SU-DHL-6 (cell line): ENCODE data around the gene DOCK1.

Source experiments
- H2AFZ ChIP-seq: fragments of 200-600 bp; sonication (generic); 2 replicates; pipeline ENCODE4 v1.6.1; 2014; ENCODE audit warnings: low read depth, mild to moderate bottlenecking, moderate library complexity, mixed read lengths, antibody characterized with exemption, low read length; ENCODE audit not compliant: severe bottlenecking
- H3F3A ChIP-seq: fragments of 200-600 bp; shearing (Covaris generic); 2 replicates; pipeline ENCODE4 v1.6.0; 2016; ENCODE audit warnings: antibody characterized with exemption, mild to moderate bottlenecking; ENCODE audit not compliant: insufficient read depth
- H3K27ac ChIP-seq: fragments of 200-600 bp; sonication (generic); 2 replicates; pipeline ENCODE4 v1.5.1; 2016; ENCODE audit warnings: low read depth, mild to moderate bottlenecking, low read length, moderate library complexity, mixed read lengths
- H3K27me3 ChIP-seq: fragments of 200-600 bp; sonication (generic), shearing (Covaris generic); 2 replicates; pipeline ENCODE4 v1.6.0; 2014; ENCODE audit warnings: mild to moderate bottlenecking, low read length
- H3K36me3 ChIP-seq: fragments of 200-600 bp; sonication (generic); 2 replicates; pipeline ENCODE4 v1.6.1; 2014; ENCODE audit warnings: mild to moderate bottlenecking, low read length, mixed read lengths
- H3K4me2 ChIP-seq: fragments of 300-600, 200-600 bp; shearing (Covaris generic), sonication (generic); 2 replicates; pipeline ENCODE4 v1.6.0; 2014; ENCODE audit warnings: low read length, low read depth, mild to moderate bottlenecking; ENCODE audit not compliant: poor library complexity, severe bottlenecking
- H3K4me3 ChIP-seq: fragments of 200-600 bp; sonication (generic); 2 replicates; pipeline ENCODE4 v1.5.1; 2014; ENCODE audit warnings: antibody characterized with exemption, low read length, mild to moderate bottlenecking, mixed read lengths; ENCODE audit not compliant: insufficient read depth, poor library complexity, severe bottlenecking
- H3K79me2 ChIP-seq: fragments of 200-600 bp; sonication (generic); 2 replicates; pipeline ENCODE4 v1.6.1; 2014; ENCODE audit warnings: mild to moderate bottlenecking, low read length, moderate library complexity; ENCODE audit not compliant: insufficient read depth
- H3K9ac ChIP-seq: fragments of 200-600 bp; sonication (generic); 2 replicates; pipeline ENCODE4 v1.7.0; 2014; ENCODE audit warnings: mild to moderate bottlenecking, low read length
- H3K9me2 ChIP-seq: fragments of 200-600 bp; sonication (generic); replicated peaks from 2 replicates; pipeline ENCODE4 v1.6.1; 2014; ENCODE audit warnings: low read length; ENCODE audit not compliant: insufficient read depth
- H3K9me3 ChIP-seq: fragments of 200-600 bp; sonication (generic); 2 replicates; pipeline ENCODE4 v1.6.1; 2014; ENCODE audit warnings: low read length, mixed read lengths; ENCODE audit not compliant: insufficient read depth
- H4K20me1 ChIP-seq: fragments of 200-600 bp; sonication (generic); 2 replicates; pipeline ENCODE4 v1.6.1; 2014; ENCODE audit warnings: low read depth, mild to moderate bottlenecking, antibody characterized with exemption, low read length, moderate library complexity, mixed read lengths
- EZH2phosphoT487 ChIP-seq: fragments of 200-600 bp; sonication (generic), shearing (Covaris generic); conservative IDR thresholded peaks from 2 replicates; pipeline ENCODE4 v1.6.1; 2018; ENCODE audit warnings: mild to moderate bottlenecking, antibody characterized with exemption, low read length, moderate library complexity, mixed read lengths
- TF ChIP-seq, protein P1 (sequence below): fragments of 200-600 bp; sonication (generic); IDR thresholded peaks from one replicate; pipeline ENCODE4 v1.5.1; 2017; ENCODE audit warnings: antibody characterized with exemption, mild to moderate bottlenecking, low read length, moderate library complexity; ENCODE audit not compliant: insufficient read depth, poor library complexity, severe bottlenecking

The DOCK1 gene

GRCh38 chr10:127418536-127419168 lies 513.4 kb downstream of the DOCK1 start:
- H3K79me2 ChIP-seq: no peaks in the 10 kb centered on the region
- no peak overlapping the region for H3K9ac ChIP-seq
- H2AFZ ChIP-seq: no peak overlapping the region
- H3K4me2 ChIP-seq: no peak overlapping the region
- no peak overlapping the region for H3K27ac ChIP-seq
- no peaks in the 10 kb centered on the region for H3K36me3 ChIP-seq
- no peaks in the 10 kb centered on the region for H3K9me3 ChIP-seq
- no peaks in the 10 kb centered on the region for H3K27me3 ChIP-seq
- no peaks in the 10 kb centered on the region for H4K20me1 ChIP-seq
- no peaks in the 10 kb centered on the region for H3F3A ChIP-seq
- H3K4me3 ChIP-seq: no peak overlapping the region
- H3K9me2 ChIP-seq: no peaks in the 10 kb centered on the region
- TF ChIP-seq, protein P1, sequence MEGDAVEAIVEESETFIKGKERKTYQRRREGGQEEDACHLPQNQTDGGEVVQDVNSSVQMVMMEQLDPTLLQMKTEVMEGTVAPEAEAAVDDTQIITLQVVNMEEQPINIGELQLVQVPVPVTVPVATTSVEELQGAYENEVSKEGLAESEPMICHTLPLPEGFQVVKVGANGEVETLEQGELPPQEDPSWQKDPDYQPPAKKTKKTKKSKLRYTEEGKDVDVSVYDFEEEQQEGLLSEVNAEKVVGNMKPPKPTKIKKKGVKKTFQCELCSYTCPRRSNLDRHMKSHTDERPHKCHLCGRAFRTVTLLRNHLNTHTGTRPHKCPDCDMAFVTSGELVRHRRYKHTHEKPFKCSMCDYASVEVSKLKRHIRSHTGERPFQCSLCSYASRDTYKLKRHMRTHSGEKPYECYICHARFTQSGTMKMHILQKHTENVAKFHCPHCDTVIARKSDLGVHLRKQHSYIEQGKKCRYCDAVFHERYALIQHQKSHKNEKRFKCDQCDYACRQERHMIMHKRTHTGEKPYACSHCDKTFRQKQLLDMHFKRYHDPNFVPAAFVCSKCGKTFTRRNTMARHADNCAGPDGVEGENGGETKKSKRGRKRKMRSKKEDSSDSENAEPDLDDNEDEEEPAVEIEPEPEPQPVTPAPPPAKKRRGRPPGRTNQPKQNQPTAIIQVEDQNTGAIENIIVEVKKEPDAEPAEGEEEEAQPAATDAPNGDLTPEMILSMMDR: no peak
- TF ChIP-seq EZH2phosphoT487: no peak

DNA sequence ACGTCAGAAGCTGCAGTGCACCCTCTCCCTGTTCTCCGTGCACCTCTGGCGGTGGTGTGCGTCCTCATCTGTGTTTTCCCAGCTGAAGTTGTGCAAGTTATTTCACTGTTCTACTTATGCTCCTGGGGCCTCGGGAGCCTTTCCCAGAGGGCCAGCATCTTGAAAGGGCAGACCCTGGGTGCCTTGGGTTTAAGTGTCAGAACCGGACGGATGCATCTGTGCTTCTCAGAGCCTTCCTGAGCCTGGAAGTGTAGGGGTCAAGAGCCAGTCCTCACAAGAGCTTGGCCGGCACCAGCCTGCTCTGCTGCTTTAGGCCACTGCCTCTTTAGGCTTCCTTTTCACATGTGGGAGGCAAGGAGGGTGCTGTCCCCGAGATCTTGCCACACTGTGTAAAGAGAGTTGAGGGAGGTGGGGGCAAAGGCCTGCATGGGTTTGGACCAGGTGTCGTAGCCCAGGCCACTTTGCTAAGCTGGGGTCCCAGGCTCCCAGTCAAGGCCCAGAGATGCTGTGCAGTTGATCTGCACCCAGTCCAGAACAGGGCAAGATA lies 515.0 kb downstream of the DOCK1 start:
- Histone ChIP-seq H3K9me3 (no peaks in the 10 kb centered on the region), H4K20me1 (no peaks in the 10 kb centered on the region), H2AFZ (no peak overlapping the region), H3K27me3 (no peaks in the 10 kb centered on the region), H3K4me2 (no peak overlapping the region), H3K4me3 (no peak overlapping the region), H3K9me2 (no peaks in the 10 kb centered on the region), H3K27ac (no peak overlapping the region), H3F3A (no peaks in the 10 kb centered on the region), H3K79me2 (no peaks in the 10 kb centered on the region), H3K36me3 (no peaks in the 10 kb centered on the region), H3K9ac (no peak overlapping the region)
- TF ChIP-seq, protein P1: no peak

- H2AFZ ChIP-seq: no peak overlapping the region
- no peak overlapping the region for H3K4me3 ChIP-seq
- H3K27me3 ChIP-seq: no peaks in the 10 kb centered on the region
- H3K79me2 ChIP-seq: no peaks in the 10 kb centered on the region
- no peaks in the 10 kb centered on the region for H4K20me1 ChIP-seq
- H3K9me3 ChIP-seq: no peaks in the 10 kb centered on the region
- no peak overlapping the region for H3K9ac ChIP-seq
- H3K9me2 ChIP-seq: no peaks in the 10 kb centered on the region
- TF ChIP-seq, protein P1: no peak
- no peak for TF ChIP-seq EZH2phosphoT487
- H3K4me2 ChIP-seq: no peak overlapping the region
- H3K27ac ChIP-seq: no peak overlapping the region
- H3K36me3 ChIP-seq: no peaks in the 10 kb centered on the region
- no peaks in the 10 kb centered on the region for H3F3A ChIP-seq
Measured at GRCh38 chr10:127423218-127423915, 518.1 kb downstream of the DOCK1 start.
